HG02763 (cell line): Measurements from ENCODE around the gene DOC2B.

Source experiments
- ATAC-seq: cut with Tn5 transposase; IDR thresholded peaks from one replicate; pipeline ENCODE4 v1.9.1; 2021; ENCODE audit warnings: mild to moderate bottlenecking, moderate library complexity; ENCODE audit not compliant: unreplicated experiment

The DOC2B gene

GRCh38 chr17:164303-165235 is 16.9 kb downstream of the DOC2B start:
- no peak for ATAC-seq

DNA sequence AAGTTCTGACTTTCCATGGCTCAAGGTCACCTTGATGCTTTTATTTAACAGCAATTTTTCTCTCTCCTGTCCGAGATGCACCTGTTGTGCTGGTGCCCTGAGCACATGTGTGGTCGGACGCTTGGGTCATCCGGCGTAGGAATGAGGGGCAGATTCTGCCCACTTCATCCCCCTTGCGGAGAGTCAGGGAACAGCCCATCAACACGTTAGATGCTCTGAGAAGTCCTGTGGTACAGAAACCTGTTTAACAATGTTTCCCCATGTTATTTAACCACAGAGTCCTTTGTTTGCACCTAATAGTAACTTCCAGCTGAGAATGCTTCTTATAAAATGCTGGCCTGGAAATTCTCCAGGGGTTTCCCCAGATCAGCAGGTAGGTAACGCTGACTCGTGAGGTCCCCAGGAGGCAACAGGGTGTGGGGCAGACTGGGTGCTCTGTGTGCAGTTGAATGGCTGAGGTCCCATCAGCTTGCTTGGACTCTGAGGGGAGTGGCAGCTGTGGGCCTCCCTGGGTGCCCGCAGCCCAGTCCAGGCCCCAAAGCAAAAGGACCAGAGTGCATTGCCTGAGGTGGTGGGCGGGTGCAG is 17.8 kb downstream of the DOC2B start:
- ATAC-seq: no peak

GRCh38 chr17:162689-163088 is 18.8 kb downstream of the DOC2B start:
- ATAC-seq: no peak

DNA sequence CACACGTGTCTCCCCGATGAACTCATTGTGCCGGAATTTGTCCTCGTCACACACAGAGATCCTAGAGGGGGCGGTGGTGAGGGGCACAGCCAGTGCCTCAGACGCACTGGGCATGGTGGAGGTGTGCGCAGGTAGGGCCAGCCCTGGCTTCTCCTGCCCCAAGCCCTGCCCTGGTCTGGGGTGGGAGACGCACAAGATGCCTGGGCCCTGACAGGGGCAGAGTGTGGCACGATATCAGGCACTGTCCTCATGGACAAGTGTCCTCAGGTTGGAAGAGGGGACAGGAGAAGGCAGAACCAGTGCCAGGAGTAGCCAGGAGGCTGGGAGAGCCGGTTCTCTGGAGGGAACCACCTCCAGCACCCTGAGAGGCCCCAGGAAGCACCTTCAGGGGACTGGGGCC is 20.0 kb downstream of the DOC2B start:
- no peak for ATAC-seq

DNA sequence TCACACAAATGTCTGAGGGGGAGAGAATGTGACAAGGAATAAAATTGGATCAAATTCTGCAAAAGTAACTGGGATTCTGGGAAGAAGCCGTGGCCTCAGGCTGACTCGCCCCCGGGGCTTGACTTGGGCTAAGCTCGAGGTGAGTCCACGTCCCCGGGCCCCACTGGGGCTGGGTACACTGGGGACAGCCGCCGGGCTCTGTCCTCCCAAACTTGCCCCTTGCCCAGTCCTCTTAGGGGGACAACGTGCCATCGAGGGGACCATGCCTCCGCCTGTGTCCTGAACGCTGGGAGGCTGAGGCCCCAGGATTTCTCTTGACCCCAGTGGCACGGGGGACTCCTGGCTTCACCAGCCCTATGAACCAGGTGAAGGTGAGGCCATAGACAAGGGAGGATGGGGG is 21.1 kb downstream of the DOC2B start:
- no peak for ATAC-seq

GRCh38 chr17:159609-160008 is 21.8 kb downstream of the DOC2B start:
- no peak for ATAC-seq

- no peak for ATAC-seq
Observed at GRCh38 chr17:158379-158778, 23.1 kb downstream of the DOC2B start.

DNA sequence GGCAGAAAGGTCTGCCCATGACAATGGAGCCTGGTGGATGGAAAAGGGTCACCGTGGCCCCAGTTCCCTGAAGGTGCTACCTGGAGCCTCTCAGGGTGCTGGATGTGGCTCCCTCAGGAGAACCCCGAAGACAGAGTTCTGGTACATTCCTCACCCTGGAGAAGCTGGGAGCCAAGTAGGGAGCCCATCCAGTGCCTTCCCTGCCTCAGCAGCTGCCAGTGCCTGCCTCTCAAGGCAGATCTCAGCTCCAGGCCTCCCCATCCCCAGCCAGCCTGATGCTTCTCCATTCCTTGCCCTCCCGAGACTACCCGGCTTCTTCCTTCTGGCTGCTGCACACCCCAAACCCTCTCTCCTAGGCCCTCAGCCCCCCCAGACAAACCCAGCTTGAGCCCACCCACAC is 23.5 kb downstream of the DOC2B start:
- no peak for ATAC-seq

- no peak for ATAC-seq
Observed at GRCh38 chr17:156946-157345, 24.5 kb downstream of the DOC2B start.

GRCh38 chr17:156094-156621 is 25.3 kb downstream of the DOC2B start:
- no peak for ATAC-seq

DNA sequence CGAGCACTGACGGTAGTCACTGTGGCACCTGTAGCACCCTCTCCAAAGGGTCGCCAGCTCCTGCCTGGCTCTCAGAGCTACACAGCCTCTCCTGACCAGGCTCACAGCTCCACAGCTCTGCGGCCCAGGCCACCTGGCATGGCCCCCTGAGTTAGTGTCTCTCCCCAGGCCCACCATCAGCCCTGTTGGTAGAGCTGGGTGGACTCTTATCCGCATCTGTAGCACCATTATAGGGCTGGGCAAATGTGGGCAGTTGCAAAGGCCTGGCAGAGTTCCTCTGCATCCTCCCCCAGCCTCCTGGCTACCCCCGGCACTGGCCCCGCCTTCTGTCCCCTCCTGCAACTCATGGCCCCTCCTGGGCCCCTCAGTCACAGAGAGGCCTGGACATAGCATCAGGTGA is 25.9 kb downstream of the DOC2B start:
- ATAC-seq: no peak

DNA sequence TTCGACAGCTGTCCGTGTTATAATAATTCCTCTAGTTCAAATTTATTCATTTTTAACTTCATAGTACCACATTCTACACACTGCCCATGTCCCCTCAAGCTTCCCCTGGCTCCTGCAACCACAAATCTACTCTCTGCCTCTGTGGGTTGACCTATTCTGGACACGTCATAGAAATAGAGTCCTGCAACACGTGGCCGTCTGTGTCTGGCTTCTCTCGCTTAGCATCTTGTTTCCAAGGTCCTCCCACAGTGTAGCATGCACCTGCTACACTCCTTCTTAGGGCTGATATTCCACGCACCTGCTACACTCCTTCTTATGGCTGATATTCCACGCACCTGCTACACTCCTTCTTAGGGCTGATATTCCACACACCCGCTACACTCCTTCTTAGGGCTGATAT is 27.6 kb downstream of the DOC2B start:
- ATAC-seq: no peak

DNA sequence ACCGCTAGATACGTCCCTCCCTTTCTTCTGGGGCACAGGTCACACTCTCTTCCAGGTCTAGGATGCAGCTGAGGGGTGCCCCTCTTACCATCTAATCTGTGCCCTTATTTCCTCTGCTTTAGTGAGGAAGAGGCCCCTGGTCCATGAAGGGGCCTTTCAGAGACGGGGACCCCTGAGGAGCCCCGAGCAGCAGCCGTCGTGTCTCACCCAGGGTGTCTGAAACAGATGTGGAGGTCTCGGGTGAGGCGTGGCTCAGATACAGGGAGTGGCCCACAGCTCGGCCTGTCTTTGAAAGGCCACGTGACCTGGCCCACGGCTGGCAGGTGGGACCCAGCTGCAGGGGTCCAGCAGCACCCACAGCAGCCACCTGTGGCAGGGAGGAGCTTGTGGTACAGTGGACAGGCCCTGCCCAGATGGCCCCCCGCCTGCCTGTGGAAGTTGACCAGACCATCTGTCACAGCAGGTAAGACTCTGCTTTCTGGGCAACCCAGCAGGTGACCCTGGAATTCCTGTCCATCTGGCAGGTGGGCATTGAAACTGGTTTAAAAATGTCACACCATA is 28.5 kb downstream of the DOC2B start:
- ATAC-seq: no peak

GRCh38 chr17:151886-152859 is 29.3 kb downstream of the DOC2B start:
- ATAC-seq: no peak

DNA sequence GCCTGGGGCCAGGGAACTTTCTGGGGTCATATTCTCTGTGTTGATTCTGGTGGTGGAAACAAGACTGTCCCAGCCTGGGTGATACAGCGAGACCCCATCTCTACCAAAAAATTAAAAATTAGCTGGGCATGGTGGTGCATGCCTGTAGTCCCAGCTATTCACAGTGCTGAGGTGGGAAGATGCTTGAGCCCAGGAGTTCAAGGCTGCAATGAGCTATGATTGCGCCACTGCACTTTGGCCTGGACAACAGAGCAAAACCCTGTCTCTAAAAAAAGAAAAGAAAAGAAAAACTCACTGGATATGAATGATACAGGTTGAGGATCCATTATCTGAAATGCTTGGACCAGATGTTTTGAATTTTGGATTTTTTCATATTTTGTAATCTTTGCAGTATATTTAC is 30.4 kb downstream of the DOC2B start:
- no peak for ATAC-seq

- no peak for ATAC-seq
Observed at GRCh38 chr17:149897-150584, 31.4 kb downstream of the DOC2B start.

DNA sequence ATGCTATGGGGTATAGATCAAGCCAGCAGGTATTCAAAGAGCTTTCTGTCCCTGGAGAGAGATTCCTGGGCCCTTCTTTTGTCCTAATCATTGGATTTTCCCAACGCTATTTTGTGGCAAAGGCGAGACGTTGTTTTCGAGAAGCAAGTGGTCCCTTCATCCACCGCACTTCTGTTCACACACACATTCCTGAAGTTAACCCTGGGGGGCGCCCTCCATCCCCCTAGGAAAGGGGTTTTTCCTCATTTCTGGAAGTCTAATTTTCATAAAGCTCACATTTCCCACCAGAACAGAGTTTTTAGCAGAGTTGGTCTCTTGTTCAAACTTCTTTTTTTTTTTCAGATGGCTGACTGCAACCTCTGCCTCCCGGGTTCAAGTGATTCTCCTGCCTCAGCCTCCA is 32.2 kb downstream of the DOC2B start:
- no peak for ATAC-seq

GRCh38 chr17:148757-149156 is 32.7 kb downstream of the DOC2B start:
- ATAC-seq: no peak

DNA sequence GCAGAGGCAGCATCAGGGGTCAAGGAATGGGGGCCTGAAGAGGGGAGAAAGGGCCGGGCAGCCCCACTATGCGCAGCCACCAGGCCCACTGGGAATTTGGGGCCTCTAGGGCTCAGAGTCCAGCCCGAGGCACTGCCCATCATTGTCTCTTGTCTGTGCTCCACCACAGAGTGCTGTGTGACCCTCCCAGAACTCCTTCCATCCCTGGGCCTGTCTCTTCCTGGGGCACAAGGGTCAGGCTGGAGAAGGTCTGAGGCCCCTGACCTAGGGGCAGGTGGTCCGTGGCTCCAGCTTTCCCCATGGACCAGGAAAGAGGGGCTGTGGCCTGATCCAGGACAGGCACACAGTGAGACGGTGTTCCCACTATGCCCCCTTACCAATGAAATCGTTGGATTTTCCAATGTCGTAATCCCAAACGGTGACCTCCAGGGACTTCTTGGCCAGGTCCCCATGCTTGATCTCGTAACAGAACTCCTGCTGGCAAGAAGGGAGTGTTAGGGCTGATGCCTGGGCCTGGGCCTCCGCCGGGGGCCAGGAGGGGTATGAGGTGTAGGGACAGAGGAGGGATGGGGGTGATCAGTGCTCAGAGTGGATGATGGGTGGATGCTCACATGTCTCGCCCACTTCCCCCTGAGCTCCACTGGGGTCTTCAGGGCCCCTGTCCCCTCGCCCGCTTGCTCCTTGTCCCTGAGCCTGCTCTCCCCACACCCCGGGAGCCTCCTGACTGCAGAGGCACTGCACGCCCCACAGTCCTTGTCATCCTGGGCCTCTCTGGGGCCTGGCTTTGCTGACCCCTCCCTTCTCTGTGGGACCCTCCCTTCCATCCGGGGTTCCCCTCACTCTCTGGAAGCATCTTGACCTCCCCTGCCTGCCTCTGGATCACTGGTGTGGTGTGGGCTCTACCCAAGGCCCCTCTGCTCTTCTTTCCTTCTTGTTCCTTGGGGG is 33.4 kb downstream of the DOC2B start:
- ATAC-seq: no peak
